Measurements from ENCODE around the gene RACGAP1.

GRCh38 chr12:49998453-49998852 is 26.8 kb downstream of the RACGAP1 start:
- no peak; the same call in 1 of the 2 replicates for TF ChIP-seq CTCF (conservative IDR thresholded peaks at IDR 0.05; ENCODE audit: low read depth, low read length)
- no peak for TF ChIP-seq EZH2 (IDR thresholded peaks at IDR 0.05; ENCODE audit: low read length, unreplicated experiment)
- TF ChIP-seq EZH2phosphoT487 (IDR thresholded peaks at IDR 0.05; ENCODE audit: borderline replicate concordance, low read length): no peak

Data from PC-3 (cell line).